Measurements from ENCODE around the gene SUN3. TPM values are rescaled to one million over a fixed set of nuclear protein-coding genes. Genes with fewer than 3 reads are reported as not detected.

Gene SUN3
- total and polyA plus RNA-seq, 2 of the 8 experiments (the other 6 are each of a cell fraction or from before 2014, with no cell fraction given): not detected

DNA sequence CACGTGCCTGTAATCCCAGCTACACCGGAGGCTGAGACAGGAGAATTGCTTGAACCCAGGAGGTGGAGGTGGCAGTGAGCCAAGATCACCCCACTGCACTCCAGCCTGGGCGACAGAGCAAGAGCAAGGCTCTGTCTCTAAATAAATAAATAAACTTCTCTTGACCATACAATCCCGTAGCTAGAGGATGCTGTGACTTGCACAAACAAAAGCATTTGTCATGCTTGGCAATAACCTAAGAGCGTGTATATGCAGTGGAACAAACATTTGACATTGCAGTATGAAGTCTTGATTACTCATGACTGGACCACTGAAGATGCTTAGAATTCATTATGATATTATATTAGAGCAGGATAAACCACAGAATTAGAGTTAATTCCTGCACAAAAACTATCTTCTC lies 5.0 kb upstream of the SUN3 start:
- Histone ChIP-seq H2AFZ (ENCODE audit: low read length) (no peak overlapping the region), H4K5ac (ENCODE audit: insufficient read length, low read depth, low read length) (no peak overlapping the region), H3K4me2 (ENCODE audit: insufficient read depth in 1 of 2, low read depth in 2 of 2, low read length in 2 of 2) (no peak overlapping the region), H4K91ac (replicated peaks; ENCODE audit: insufficient read length, low read length) (no peak overlapping the region), H3K27ac (ENCODE audit: low read depth, low read length) (no peak overlapping the region), H3K23me2 (ENCODE audit: low read depth, low read length) (peaks cover 14% of the 10 kb centered on the region), H3K79me1 (ENCODE audit: low read depth, low read length) (no peaks in the 10 kb centered on the region), H3K23ac (ENCODE audit: insufficient read length) (no peak overlapping the region), H2BK5ac (ENCODE audit: low read depth, low read length) (no peak overlapping the region), H3K27me3 (replicated peaks in 1 of 4; ENCODE audit: control insufficient read depth in 3 of 4, extremely low read depth in 1 of 4, insufficient read depth in 3 of 4, low read length in 3 of 4) (peaks cover 11 to 31% (median 25%) of the 10 kb centered on the region in 4 experiments), H3K4ac (replicated peaks; ENCODE audit: insufficient read length, low read depth, low read length) (no peak overlapping the region), H4K8ac (ENCODE audit: extremely low read depth, insufficient read depth, low read length) (no peak overlapping the region), H2BK120ac (replicated peaks; ENCODE audit: low read depth, low read length) (no peak overlapping the region), H3K14ac (ENCODE audit: insufficient read length) (no peak overlapping the region), H3K56ac (replicated peaks; ENCODE audit: insufficient read length, low read depth, low read length) (no peak overlapping the region), H3K9me3 (ENCODE audit: insufficient read depth in 2 of 2, low read depth in 1 of 2, low read length in 1 of 2) (no peaks in the 10 kb centered on the region), H3K4me3 (ENCODE audit: extremely low read depth in 1 of 4, insufficient read depth in 2 of 4, low read depth in 3 of 4, low read length in 4 of 4) (no peak overlapping the region), H3K36me3 (ENCODE audit: control insufficient read depth in 2 of 4, insufficient read depth in 4 of 4, low read length in 3 of 4) (no peaks in the 10 kb centered on the region), H2BK12ac (ENCODE audit: low read depth, low read length) (no peak overlapping the region), H3K9ac (replicated peaks in 1 of 4; ENCODE audit: extremely low read depth in 1 of 4, low read depth in 3 of 4, low read length in 3 of 4) (no peak overlapping the region), H2BK20ac (ENCODE audit: low read length) (no peak overlapping the region), H3K4me1 (replicated peaks in 1 of 4; ENCODE audit: control insufficient read depth in 3 of 4, insufficient read depth in 4 of 4, low read length in 3 of 4) (peaks cover 0 to 12% (median 7%) of the 10 kb centered on the region in 4 experiments; a peak in 6 of 7 replicates), H4K20me1 (replicated peaks in 1 of 2; ENCODE audit: control insufficient read depth in 1 of 2, insufficient read depth in 2 of 2, low read length in 2 of 2) (peaks cover 0 to 3% of the 10 kb centered on the region in 2 experiments), H3K79me2 (ENCODE audit: control insufficient read depth in 1 of 2, insufficient read depth in 2 of 2, low read length in 2 of 2) (no peaks in the 10 kb centered on the region), H2AK5ac (ENCODE audit: low read depth, low read length) (no peak overlapping the region), H3K18ac (ENCODE audit: extremely low read depth, low read length) (no peak overlapping the region), H2BK15ac (ENCODE audit: low read length) (no peak overlapping the region)
- ChIA-PET POLR2A (ENCODE audit: partially characterized antibody) (interaction anchor here (2.5 kb wide), 1 partner anchor 55 kb away, joined by 9 read pairs; the partner anchor contains the start of gene UPP1), CTCF (ENCODE audit: partially characterized antibody) (interaction anchor here (0.7 to 1.1 kb wide), 2 partner anchors 50 to 69 kb away, joined by 3 read pairs; no protein-coding TSS in a partner anchor)
- DNase-seq (ENCODE audit: low read depth in 1 of 2, low spot score in 2 of 2) (no peak), FAIRE-seq (no peak)
- WGBS, 2 experiments (ENCODE audit: extremely low coverage in 1 of 2, insufficient coverage in 1 of 2, insufficient read length in 1 of 2, insufficient replicate concordance in 2 of 2, low coverage in 1 of 2, low lambda C conversion rate in 2 of 2, missing lambda C conversion rate in 1 of 2): 84% methylated on average over 5 of the region's 5 CpGs; no CpG with 5 or more reads in 1 of the 2 experiments
- TF ChIP-seq GABPA (IDR thresholded peaks at IDR 0.05; ENCODE audit: borderline replicate concordance, insufficient read depth, low read length): no peak
- no peak for TF ChIP-seq CTCF (IDR thresholded peaks at IDR 0.05; ENCODE audit: control extremely low read depth in 1 of 3, insufficient read depth in 1 of 3, low read depth in 1 of 3, low read length in 3 of 3)
- TF ChIP-seq TCF12 (IDR thresholded peaks at IDR 0.05; ENCODE audit: low read depth, low read length): no peak
- TF ChIP-seq POLR2AphosphoS5 (IDR thresholded peaks at IDR 0.05; ENCODE audit: low read depth, low read length): no peak
- TF ChIP-seq CHD2 (IDR thresholded peaks at IDR 0.05; ENCODE audit: low read length): no peak
- TF ChIP-seq TBP (IDR thresholded peaks at IDR 0.05; ENCODE audit: low read depth, low read length): no peak
- no peak for TF ChIP-seq E2F6 (IDR thresholded peaks at IDR 0.05)
- no peak for TF ChIP-seq BCL11A (IDR thresholded peaks at IDR 0.05; ENCODE audit: low read depth in 2 of 2, low read length in 2 of 2)
- TF ChIP-seq SP4 (IDR thresholded peaks at IDR 0.05; ENCODE audit: low read length): no peak
- TF ChIP-seq HDAC6 (IDR thresholded peaks at IDR 0.05; ENCODE audit: low read depth, low read length): no peak
- TF ChIP-seq EZH2 (IDR thresholded peaks at IDR 0.05; ENCODE audit: low read depth, low read length, severe bottlenecking): no peak
- no peak for TF ChIP-seq CHD1 (IDR thresholded peaks at IDR 0.05; ENCODE audit: low read depth, low read length)

Measured in H1 (cell line).